Epidermal melanocyte (primary cell): Measurements from ENCODE around the gene WWOX.

Experiments
- DNase-seq: peaks from one replicate; pipeline ENCODE4 v3.0.0; 2011; ENCODE audit warnings: low spot score; ENCODE audit not compliant: insufficient read length

WWOX gene

GRCh38 chr16:78562650-78563049 is 463.2 kb downstream of the WWOX start:
- no peak for DNase-seq

- no peak for DNase-seq
Observed at GRCh38 chr16:78563905-78564304, 464.5 kb downstream of the WWOX start.

- no peak for DNase-seq
Observed at GRCh38 chr16:78566397-78567073, 467.1 kb downstream of the WWOX start.

GRCh38 chr16:78570399-78571141 is 471.1 kb downstream of the WWOX start:
- no peak for DNase-seq

DNA sequence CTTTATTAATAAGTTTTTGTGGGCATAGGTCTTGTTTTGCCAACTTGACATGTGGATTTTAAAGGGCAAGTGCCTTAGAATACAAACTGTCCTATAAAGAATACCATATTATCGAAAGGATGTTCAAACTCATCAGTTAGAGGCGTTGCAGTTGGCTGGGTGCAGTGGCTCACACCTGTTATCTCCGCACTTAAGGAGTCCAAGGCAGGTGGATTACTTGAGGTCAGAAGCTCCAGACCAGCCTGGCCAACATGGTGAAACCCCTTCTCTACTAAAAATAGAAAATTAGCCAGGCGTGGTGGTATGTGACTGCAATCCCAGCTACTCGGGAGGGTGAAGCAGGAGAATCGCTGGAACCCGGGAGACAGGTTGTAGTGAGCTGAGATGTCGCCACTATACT is 472.0 kb downstream of the WWOX start:
- no peak for DNase-seq

- no peak for DNase-seq
Observed at GRCh38 chr16:78571898-78572358, 472.5 kb downstream of the WWOX start.

DNA sequence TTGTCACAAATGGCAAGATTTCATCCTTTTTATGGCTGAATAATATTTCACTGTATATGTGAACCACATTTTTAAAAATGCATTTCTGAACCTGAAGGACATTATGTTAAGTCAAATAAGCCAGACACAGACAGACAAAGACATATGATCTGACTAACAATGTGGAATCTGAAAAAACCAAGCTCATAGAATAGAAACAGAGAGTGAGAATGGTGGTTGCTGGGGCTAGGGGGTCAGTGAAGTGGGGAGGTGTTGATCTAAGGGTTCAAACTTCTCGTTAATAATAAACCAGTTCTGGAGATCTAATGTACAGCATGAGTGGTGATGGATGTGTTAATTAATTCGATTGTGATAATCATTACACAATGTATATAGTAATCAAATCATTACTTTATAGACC is 475.1 kb downstream of the WWOX start:
- DNase-seq: no peak

DNA sequence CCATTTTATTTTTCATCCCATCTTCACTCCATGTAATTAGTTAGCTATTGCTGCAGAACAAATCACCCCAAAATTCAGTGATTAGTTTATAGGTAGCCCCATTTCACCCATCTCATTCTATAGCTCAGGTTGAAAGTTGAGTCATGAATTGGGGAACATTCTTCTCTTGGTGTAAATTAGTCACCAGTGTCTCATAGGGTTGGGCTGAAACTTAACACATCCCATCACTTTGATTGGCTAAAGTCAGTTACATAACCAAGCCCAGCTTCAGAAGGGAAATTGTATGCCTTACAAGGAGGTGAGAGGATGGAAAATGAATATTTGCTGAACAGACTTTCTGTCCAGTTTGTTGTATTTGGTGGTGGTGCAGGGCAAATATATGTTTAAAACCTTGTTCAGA is 477.5 kb downstream of the WWOX start:
- DNase-seq: no peak

- no peak for DNase-seq
Observed at GRCh38 chr16:78577630-78578029, 478.2 kb downstream of the WWOX start.

- DNase-seq: no peak
Observed at GRCh38 chr16:78579020-78579419, 479.6 kb downstream of the WWOX start.

DNA sequence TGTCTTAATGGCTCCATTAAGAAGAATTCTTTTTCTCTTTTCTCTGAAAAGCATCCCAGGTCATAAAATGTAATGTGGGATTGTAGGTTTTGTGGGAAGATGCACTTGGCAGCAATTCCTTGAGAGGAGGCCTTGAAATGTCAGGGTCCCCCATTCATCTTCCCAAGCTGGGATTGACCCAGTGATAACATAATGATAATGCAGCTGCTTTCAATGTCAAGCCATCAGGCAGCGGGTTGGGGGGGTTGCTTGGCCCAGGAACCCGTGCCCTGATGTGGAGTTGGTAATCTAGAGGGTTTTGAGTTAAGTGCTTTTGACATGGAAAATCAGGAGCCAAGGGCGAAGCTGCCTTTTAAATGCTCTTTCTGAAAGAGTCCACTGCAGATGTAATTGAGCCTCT is 484.0 kb downstream of the WWOX start:
- no peak for DNase-seq

DNA sequence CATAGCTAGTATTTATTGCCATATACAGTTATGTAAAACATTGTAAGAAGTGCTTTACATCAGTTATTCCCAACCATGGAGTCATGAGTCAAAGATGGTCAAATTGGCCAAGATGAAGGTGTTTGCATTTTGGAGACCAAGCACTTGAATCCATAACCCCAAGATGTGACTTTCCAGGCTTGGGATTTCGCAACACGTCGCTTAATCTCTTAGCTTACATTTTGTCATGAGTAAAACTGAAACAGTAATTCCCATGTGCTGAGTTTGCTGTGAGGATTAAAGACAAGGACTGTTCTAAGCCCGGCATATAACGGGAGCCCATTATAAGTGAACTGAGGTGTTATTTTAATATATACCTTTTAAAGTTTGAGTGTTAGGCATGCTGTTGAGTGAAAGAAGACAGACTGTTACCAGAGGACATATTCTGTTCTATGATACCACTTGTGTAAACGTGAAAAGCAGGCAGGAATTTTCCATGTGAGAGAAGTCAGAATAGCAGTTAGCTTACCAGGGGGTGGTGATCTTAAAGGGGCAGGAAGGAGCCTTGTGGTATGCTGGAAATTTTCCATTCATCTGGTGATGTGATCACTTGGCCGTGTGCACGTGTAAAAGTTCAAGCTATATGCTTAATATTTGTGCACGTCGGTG is 484.9 kb downstream of the WWOX start:
- no peak for DNase-seq

DNA sequence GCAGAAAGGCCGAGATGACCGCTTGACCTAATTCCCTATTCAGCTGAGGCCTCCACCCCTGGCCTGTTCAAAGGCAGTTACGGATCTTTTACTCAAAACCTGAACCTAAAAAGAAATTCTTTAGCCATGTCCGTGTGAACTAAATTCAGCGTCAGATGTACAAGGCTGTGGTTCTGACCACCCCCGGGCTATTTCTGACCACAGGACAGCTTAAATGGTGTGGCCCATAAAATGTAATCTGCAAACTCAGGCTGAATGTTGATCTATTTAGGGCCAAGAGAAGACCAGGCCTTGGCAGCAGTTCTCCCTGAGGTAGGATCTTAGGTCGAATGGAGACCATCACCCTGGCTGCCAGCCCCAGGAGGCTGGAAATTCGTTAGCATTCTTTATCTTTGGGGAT is 485.5 kb downstream of the WWOX start:
- no peak for DNase-seq

DNA sequence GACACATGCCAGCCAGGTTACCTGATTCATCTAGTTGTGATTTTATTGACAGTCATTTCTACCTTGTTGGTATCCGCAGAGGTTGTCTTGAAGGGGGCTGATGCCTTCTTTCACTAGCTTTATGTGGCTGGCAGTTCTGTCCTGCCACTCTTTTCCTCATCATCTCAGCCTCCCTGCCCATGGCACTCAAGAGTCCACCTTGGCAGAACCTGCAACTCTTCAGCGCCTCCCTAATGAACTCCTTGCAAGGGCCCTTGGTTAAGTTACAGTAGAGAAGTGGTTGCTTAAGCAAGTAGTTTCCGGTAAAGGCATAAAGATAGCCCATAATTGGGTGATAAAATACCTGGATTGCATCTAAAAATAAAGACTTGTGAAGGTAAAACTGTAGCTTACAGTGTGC is 489.9 kb downstream of the WWOX start:
- no peak for DNase-seq

DNA sequence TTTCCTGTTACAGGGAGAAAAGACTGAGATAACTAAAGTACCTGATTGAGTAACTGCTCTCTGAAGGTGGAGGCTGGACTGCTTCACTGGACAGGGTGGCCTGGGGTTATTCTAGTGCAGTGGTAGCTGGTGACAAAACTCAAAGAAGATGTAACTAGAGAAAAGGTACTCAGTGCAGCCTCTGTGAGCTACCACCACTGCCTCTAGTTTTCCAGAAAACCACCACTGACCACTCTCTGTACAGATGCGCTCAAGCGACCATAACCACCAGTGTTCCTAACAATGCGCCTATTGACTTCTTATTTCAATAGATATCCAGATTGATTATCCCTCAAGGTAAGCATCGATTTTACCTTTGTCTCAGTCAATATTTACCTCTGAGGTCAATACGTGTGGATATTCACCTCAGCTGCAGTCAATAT is 492.2 kb downstream of the WWOX start:
- no peak for DNase-seq

DNA sequence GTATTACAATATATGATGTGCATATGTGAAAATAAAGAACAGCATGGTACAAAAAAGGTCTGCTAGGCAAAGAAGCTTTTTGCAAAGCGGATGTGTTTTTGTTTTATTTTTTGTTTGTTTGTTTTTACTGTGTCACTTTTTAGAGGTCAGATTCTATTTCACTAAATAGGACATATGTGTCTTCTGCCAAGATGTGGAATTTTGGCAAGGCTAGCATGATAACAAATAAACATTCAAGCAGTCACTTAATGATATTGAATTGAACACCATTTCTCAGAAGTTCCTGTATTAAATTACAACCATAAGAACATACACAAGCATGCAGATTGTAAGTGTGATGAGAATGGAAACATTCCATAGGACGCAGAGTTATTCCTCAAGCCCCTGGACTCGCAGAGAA is 492.7 kb downstream of the WWOX start:
- DNase-seq: no peak

DNA sequence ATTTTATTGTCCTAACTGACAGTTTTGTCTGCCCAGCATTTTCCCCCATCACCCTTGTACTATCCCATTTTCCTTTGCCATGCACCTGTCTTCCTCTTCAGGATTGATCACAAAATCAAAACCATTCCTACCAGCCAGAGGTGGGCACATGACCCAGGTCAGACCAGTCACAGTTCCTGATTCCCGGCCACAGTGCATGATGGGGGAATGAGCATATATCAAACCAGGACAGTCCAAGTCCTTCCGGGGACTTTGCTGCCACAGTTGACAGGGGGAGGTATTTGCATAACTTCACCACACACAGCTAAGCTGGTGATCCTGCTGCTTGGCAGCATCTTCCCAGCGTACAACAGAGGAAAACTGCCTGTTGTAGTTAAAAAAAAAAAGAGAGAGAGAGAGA is 493.9 kb downstream of the WWOX start:
- no peak for DNase-seq

DNA sequence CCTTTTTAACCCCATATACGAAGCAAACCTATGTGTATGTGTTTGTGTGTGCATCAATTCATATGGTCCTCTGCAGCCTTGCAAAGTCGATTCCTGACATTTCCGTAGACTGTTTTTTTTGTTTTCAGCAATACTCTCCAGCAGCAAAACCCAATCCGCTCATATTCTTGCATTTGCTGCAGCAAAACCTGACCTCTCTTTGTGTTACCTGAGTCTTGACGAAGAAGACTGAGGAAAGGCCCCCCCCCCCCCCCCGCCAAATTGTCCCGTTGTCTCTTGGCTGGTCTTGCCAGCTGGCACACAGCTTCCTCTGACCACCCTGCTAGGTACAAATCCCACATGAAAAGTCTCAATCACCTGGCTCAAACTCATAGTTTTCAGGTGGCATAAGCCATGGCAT is 494.7 kb downstream of the WWOX start:
- no peak for DNase-seq

GRCh38 chr16:78596348-78596995 is 497.0 kb downstream of the WWOX start:
- no peak for DNase-seq

- no peak for DNase-seq
Observed at GRCh38 chr16:78596996-78597422, 497.6 kb downstream of the WWOX start.

- no peak for DNase-seq
Observed at GRCh38 chr16:78597809-78598570, 498.5 kb downstream of the WWOX start.
